GM23338 (cell line): Measurements from ENCODE around the gene RGS3. TPM values are rescaled to one million over a fixed set of nuclear protein-coding genes. Genes with fewer than 3 reads are reported as not detected.

Experiments used
- ATAC-seq: fragments of 200-7000 bp; cut with Tn5 transposase; 3 replicates; pipeline ENCODE4 v1.9.1; 2020
- DNase-seq: peaks from one replicate; pipeline ENCODE4 v3.0.0-alpha.2; 2015; ENCODE audit warnings: low spot score
- H2AFZ ChIP-seq: fragments of 200-600 bp; sonication (generic); 2 replicates; pipeline ENCODE4 v1.8.0; 2016; ENCODE audit warnings: antibody characterized with exemption, mild to moderate bottlenecking, moderate library complexity
- H3F3A ChIP-seq: fragments of 200-600 bp; sonication (generic); replicated peaks from 2 replicates; pipeline ENCODE4 v1.8.0; 2017; ENCODE audit warnings: antibody characterized with exemption, mixed run types, low read depth
- H3K27ac ChIP-seq: fragments of 200-600 bp; sonication (generic); 2 replicates; pipeline ENCODE4 v1.6.1; 2016; ENCODE audit warnings: low read depth
- H3K27me3 ChIP-seq: fragments of 200-600 bp; sonication (generic); 2 replicates; pipeline ENCODE4 v1.8.0; 2016; ENCODE audit warnings: mild to moderate bottlenecking, mixed run types, moderate library complexity; ENCODE audit not compliant: insufficient read depth
- H3K36me3 ChIP-seq: fragments of 200-600 bp; sonication (generic); 2 replicates; pipeline ENCODE4 v1.8.0; 2016; ENCODE audit warnings: mild to moderate bottlenecking; ENCODE audit not compliant: insufficient read depth
- H3K4me1 ChIP-seq: fragments of 200-600 bp; sonication (generic); 2 replicates; pipeline ENCODE4 v1.8.0; 2016; ENCODE audit warnings: mild to moderate bottlenecking, moderate library complexity; ENCODE audit not compliant: insufficient read depth
- H3K4me2 ChIP-seq: fragments of 200-600 bp; sonication (generic); 2 replicates; pipeline ENCODE4 v1.7.1; 2017; ENCODE audit warnings: mixed run types
- H3K4me3 ChIP-seq: fragments of 200-600 bp; sonication (generic); 2 replicates; pipeline ENCODE4 v1.6.1; 2016; ENCODE audit warnings: mixed run types
- H3K79me2 ChIP-seq: fragments of 200-600 bp; sonication (generic); replicated peaks from 2 replicates; pipeline ENCODE4 v1.8.0; 2017; ENCODE audit warnings: mild to moderate bottlenecking; ENCODE audit not compliant: insufficient read depth
- H3K9me2 ChIP-seq: fragments of 200-600 bp; sonication (generic); 2 replicates; pipeline ENCODE4 v1.8.0; 2017; ENCODE audit not compliant: insufficient read depth
- H4K20me1 ChIP-seq: fragments of 200-600 bp; sonication (generic); replicated peaks from 2 replicates; pipeline ENCODE4 v1.8.0; 2017; ENCODE audit warnings: mild to moderate bottlenecking; ENCODE audit not compliant: insufficient read depth
- H3K27ac Mint-ChIP-seq: 2 replicates; pipeline ENCODE4 v1.8.0; 2020; ENCODE audit warnings: inconsistent platforms, mild to moderate bottlenecking, moderate library complexity, mixed read lengths
- H3K27me3 Mint-ChIP-seq: 3 replicates; pipeline ENCODE4 v1.8.0; 2022; ENCODE audit warnings: low read depth, mild to moderate bottlenecking, moderate library complexity, mixed read lengths, inconsistent platforms; ENCODE audit not compliant: insufficient read depth, poor library complexity
- H3K36me3 Mint-ChIP-seq: 3 replicates; pipeline ENCODE4 v1.8.0; 2021; ENCODE audit warnings: low read depth, mild to moderate bottlenecking, inconsistent platforms, moderate library complexity, mixed read lengths
- H3K4me1 Mint-ChIP-seq: 3 replicates; pipeline ENCODE4 v1.8.0; 2020; ENCODE audit warnings: mild to moderate bottlenecking, inconsistent platforms, mixed read lengths
- H3K4me3 Mint-ChIP-seq: 3 replicates; pipeline ENCODE4 v1.8.0; 2021; ENCODE audit warnings: moderate library complexity, mild to moderate bottlenecking, inconsistent platforms, mixed read lengths
- H3K9me3 Mint-ChIP-seq: 3 replicates; pipeline ENCODE4 v1.8.0; 2020; ENCODE audit warnings: moderate library complexity, mild to moderate bottlenecking, inconsistent platforms, mixed read lengths
- CREB1 ChIP-seq: fragments of 250-450 bp; sonication (Bioruptor Pico); IDR thresholded peaks from 2 replicates; pipeline ENCODE4 v1.5.0; 2020; ENCODE audit warnings: low read depth, mild to moderate bottlenecking, moderate library complexity
- ETS1 ChIP-seq: IDR thresholded peaks from 2 replicates; pipeline ENCODE4 v1.6.1; 2016; ENCODE audit warnings: antibody characterized with exemption
- EZH2 ChIP-seq: fragments of 200-600 bp; sonication (generic); IDR thresholded peaks from one replicate; pipeline ENCODE4 v1.8.0; 2017; ENCODE audit warnings: antibody characterized with exemption, mild to moderate bottlenecking, low read depth; ENCODE audit not compliant: unreplicated experiment
- EZH2phosphoT487 ChIP-seq: fragments of 200-600 bp; sonication (generic); IDR thresholded peaks from one replicate; pipeline ENCODE4 v1.8.1; 2018; ENCODE audit warnings: antibody characterized with exemption; ENCODE audit not compliant: unreplicated experiment
- JUNB ChIP-seq: IDR thresholded peaks from one replicate; pipeline ENCODE4 v1.6.1; 2016; ENCODE audit warnings: antibody characterized with exemption; ENCODE audit not compliant: unreplicated experiment
- NANOG ChIP-seq: IDR thresholded peaks from 2 replicates; pipeline ENCODE4 v1.6.1; 2016; ENCODE audit warnings: antibody characterized with exemption, borderline replicate concordance
- POLR2AphosphoS5 ChIP-seq: IDR thresholded peaks from 2 replicates; pipeline ENCODE4 v1.6.1; 2016; ENCODE audit warnings: antibody characterized with exemption, low read depth
- REST ChIP-seq: IDR thresholded peaks from one replicate; pipeline ENCODE4 v1.6.1; 2018; ENCODE audit warnings: antibody characterized with exemption; ENCODE audit not compliant: unreplicated experiment
- STAT1 ChIP-seq: IDR thresholded peaks from one replicate; pipeline ENCODE4 v1.6.1; 2016; ENCODE audit warnings: antibody characterized with exemption; ENCODE audit not compliant: unreplicated experiment
- ZNF114 ChIP-seq: fragments of 250-450 bp; sonication (Bioruptor Pico); IDR thresholded peaks from 2 replicates; pipeline ENCODE4 v1.5.0; 2020; ENCODE audit warnings: mild to moderate bottlenecking, moderate library complexity
- ZNF331 ChIP-seq: fragments of 250-450 bp; sonication (Bioruptor Pico); IDR thresholded peaks from 2 replicates; pipeline ENCODE4 v1.5.0; 2020; ENCODE audit warnings: low read depth, mild to moderate bottlenecking, moderate library complexity
- polyA plus RNA-seq: library from polyadenylated mRNA; unstranded; fragments of >200 nt; fragmentation: Nextera tagmentation; extraction: Ambion mirVana; gene quantifications from 2 replicates; pipeline ENCODE4 v1.2.1, GENCODE V29; 2016
- total RNA-seq: library from RNA; depleted of rRNA; stranded (reverse); fragments of >200 nt; shearing (Covaris generic); gene quantifications from 2 replicates; pipeline ENCODE4 v1.2.3, GENCODE V29; 2014
- TF ChIP-seq, protein P1 (sequence below): fragments of 250-450 bp; sonication (Bioruptor Pico); IDR thresholded peaks from 2 replicates; pipeline ENCODE4 v1.5.0; 2020; ENCODE audit warnings: mild to moderate bottlenecking, moderate library complexity
- TF ChIP-seq, protein P2 (sequence below), 2 experiments: fragments of 200-600 bp in 1 of 2; sonication (generic) in 1 of 2; conservative IDR thresholded peaks; 2 replicates each; pipeline versions ENCODE4 v1.5.1 to v1.6.1; 2016 to 2017; ENCODE audit warnings: antibody characterized with exemption in 2 of 2, low read depth in 2 of 2, mild to moderate bottlenecking in 2 of 2, moderate library complexity in 1 of 2

Gene RGS3
- total and polyA plus RNA-seq, 2 experiments from 2014 or later: 14.2 to 24.3 TPM

DNA sequence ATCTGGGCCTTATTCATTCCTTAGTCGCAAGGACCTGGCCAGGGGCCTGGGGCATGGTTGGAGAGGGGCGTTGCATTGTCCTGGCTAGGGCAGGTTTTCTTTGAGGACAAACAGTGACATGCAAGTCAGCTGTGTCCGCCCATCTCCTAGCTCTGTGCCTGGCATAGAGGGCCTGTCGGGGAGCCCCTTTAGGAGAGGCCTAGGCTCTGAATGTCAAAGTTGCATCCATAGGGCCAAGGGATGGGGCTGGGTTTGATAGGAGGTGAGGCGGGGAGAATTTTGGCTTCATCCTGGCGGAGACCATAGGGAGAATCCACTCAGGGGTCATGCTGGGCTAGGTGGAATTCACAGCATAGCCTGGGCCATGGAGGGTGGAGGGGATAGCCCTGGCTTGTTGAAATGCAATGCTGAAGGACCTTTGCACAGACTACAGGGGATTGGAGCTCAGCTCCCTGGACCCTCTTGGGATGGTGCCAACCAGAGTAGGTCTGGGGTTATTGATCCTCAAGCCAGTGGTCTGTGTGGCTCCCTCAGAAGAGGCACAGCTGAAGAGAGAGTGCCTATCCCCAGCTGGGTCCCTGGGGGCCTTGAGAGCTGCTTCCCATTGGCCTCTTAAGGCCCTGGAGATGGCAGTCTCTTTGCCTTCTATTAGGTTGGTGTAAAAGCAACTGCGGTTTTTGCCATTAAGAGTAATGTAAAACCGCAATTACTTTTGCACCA, 104.0 kb downstream of the RGS3 start:
- H3F3A ChIP-seq: no peaks in the 10 kb centered on the region
- H3K79me2 ChIP-seq: no peaks in the 10 kb centered on the region
- TF ChIP-seq EZH2: no peak
- TF ChIP-seq POLR2AphosphoS5: no peak
- no peak for TF ChIP-seq ETS1
- TF ChIP-seq ZNF331: no peak
- no peak for TF ChIP-seq REST
- no peak for TF ChIP-seq NANOG
- no peak for TF ChIP-seq EZH2phosphoT487
- TF ChIP-seq ZNF114 (CRISPR knock-in tag): no peak
- TF ChIP-seq, protein P1, sequence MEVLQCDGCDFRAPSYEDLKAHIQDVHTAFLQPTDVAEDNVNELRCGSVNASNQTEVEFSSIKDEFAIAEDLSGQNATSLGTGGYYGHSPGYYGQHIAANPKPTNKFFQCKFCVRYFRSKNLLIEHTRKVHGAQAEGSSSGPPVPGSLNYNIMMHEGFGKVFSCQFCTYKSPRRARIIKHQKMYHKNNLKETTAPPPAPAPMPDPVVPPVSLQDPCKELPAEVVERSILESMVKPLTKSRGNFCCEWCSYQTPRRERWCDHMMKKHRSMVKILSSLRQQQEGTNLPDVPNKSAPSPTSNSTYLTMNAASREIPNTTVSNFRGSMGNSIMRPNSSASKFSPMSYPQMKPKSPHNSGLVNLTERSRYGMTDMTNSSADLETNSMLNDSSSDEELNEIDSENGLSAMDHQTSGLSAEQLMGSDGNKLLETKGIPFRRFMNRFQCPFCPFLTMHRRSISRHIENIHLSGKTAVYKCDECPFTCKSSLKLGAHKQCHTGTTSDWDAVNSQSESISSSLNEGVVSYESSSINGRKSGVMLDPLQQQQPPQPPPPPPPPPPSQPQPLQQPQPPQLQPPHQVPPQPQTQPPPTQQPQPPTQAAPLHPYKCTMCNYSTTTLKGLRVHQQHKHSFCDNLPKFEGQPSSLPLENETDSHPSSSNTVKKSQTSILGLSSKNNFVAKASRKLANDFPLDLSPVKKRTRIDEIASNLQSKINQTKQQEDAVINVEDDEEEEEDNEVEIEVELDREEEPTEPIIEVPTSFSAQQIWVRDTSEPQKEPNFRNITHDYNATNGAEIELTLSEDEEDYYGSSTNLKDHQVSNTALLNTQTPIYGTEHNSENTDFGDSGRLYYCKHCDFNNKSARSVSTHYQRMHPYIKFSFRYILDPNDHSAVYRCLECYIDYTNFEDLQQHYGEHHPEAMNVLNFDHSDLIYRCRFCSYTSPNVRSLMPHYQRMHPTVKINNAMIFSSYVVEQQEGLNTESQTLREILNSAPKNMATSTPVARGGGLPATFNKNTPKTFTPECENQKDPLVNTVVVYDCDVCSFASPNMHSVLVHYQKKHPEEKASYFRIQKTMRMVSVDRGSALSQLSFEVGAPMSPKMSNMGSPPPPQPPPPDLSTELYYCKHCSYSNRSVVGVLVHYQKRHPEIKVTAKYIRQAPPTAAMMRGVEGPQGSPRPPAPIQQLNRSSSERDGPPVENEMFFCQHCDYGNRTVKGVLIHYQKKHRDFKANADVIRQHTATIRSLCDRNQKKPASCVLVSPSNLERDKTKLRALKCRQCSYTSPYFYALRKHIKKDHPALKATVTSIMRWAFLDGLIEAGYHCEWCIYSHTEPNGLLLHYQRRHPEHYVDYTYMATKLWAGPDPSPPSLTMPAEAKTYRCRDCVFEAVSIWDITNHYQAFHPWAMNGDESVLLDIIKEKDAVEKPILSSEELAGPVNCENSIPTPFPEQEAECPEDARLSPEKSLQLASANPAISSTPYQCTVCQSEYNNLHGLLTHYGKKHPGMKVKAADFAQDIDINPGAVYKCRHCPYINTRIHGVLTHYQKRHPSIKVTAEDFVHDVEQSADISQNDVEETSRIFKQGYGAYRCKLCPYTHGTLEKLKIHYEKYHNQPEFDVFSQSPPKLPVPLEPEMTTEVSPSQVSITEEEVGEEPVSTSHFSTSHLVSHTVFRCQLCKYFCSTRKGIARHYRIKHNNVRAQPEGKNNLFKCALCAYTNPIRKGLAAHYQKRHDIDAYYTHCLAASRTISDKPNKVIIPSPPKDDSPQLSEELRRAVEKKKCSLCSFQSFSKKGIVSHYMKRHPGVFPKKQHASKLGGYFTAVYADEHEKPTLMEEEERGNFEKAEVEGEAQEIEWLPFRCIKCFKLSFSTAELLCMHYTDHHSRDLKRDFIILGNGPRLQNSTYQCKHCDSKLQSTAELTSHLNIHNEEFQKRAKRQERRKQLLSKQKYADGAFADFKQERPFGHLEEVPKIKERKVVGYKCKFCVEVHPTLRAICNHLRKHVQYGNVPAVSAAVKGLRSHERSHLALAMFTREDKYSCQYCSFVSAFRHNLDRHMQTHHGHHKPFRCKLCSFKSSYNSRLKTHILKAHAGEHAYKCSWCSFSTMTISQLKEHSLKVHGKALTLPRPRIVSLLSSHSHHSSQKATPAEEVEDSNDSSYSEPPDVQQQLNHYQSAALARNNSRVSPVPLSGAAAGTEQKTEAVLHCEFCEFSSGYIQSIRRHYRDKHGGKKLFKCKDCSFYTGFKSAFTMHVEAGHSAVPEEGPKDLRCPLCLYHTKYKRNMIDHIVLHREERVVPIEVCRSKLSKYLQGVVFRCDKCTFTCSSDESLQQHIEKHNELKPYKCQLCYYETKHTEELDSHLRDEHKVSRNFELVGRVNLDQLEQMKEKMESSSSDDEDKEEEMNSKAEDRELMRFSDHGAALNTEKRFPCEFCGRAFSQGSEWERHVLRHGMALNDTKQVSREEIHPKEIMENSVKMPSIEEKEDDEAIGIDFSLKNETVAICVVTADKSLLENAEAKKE (CRISPR knock-in tag): no peak
- TF ChIP-seq CREB1: no peak
- TF ChIP-seq STAT1: no peak
- no peak for TF ChIP-seq JUNB
- TF ChIP-seq, protein P2, sequence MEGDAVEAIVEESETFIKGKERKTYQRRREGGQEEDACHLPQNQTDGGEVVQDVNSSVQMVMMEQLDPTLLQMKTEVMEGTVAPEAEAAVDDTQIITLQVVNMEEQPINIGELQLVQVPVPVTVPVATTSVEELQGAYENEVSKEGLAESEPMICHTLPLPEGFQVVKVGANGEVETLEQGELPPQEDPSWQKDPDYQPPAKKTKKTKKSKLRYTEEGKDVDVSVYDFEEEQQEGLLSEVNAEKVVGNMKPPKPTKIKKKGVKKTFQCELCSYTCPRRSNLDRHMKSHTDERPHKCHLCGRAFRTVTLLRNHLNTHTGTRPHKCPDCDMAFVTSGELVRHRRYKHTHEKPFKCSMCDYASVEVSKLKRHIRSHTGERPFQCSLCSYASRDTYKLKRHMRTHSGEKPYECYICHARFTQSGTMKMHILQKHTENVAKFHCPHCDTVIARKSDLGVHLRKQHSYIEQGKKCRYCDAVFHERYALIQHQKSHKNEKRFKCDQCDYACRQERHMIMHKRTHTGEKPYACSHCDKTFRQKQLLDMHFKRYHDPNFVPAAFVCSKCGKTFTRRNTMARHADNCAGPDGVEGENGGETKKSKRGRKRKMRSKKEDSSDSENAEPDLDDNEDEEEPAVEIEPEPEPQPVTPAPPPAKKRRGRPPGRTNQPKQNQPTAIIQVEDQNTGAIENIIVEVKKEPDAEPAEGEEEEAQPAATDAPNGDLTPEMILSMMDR (conservative IDR thresholded peaks at IDR 0.05; ENCODE audit: low read depth in 2 of 2): no peak
- H3K4me3 ChIP-seq: no peak overlapping the region
- no peaks in the 10 kb centered on the region; the same call in 2 of the 3 replicates for H3K9me3 Mint-ChIP-seq
- no peak overlapping the region for H3K27ac Mint-ChIP-seq
- no peaks in the 10 kb centered on the region for H3K27me3 ChIP-seq
- no peak overlapping the region for H3K4me3 Mint-ChIP-seq
- peaks cover 5% of the 10 kb centered on the region; the same call in 1 of the 2 replicates for H3K4me1 ChIP-seq
- DNase-seq (no peak), ATAC-seq (no peak)
- no peaks in the 10 kb centered on the region for H3K36me3 ChIP-seq
- H2AFZ ChIP-seq: no peak overlapping the region
- H3K27me3 Mint-ChIP-seq: peaks cover 2% of the 10 kb centered on the region
- H4K20me1 ChIP-seq: no peaks in the 10 kb centered on the region
- no peak overlapping the region for H3K4me2 ChIP-seq
- H3K36me3 Mint-ChIP-seq: no peaks in the 10 kb centered on the region
- peaks cover 22% of the 10 kb centered on the region for H3K4me1 Mint-ChIP-seq
- no peaks in the 10 kb centered on the region for H3K9me2 ChIP-seq
- no peak overlapping the region for H3K27ac ChIP-seq
